Suprapubic skin (tissue), 3 donors: ENCODE results near the gene USP6NL.

Source experiments
- POLR2AphosphoS5 ChIP-seq, 3 donors: sonication (generic); formaldehyde crosslinking; IDR thresholded peaks; one replicate each; pipeline ENCODE4 v1.6.1; 2017; ENCODE audit warnings: antibody characterized with exemption in 3 of 3
- TF ChIP-seq, protein P1 (sequence below), 2 donors: fragments of 200-600 bp in 1 of 2; fragments of 450-650 bp in 1 of 2; sonication (generic) in 1 of 2; IDR thresholded peaks; one replicate each; pipeline ENCODE4 v1.5.1; 2016 to 2019; ENCODE audit warnings: antibody characterized with exemption in 2 of 2, mild to moderate bottlenecking in 1 of 2, moderate library complexity in 1 of 2

- TF ChIP-seq, protein P1, sequence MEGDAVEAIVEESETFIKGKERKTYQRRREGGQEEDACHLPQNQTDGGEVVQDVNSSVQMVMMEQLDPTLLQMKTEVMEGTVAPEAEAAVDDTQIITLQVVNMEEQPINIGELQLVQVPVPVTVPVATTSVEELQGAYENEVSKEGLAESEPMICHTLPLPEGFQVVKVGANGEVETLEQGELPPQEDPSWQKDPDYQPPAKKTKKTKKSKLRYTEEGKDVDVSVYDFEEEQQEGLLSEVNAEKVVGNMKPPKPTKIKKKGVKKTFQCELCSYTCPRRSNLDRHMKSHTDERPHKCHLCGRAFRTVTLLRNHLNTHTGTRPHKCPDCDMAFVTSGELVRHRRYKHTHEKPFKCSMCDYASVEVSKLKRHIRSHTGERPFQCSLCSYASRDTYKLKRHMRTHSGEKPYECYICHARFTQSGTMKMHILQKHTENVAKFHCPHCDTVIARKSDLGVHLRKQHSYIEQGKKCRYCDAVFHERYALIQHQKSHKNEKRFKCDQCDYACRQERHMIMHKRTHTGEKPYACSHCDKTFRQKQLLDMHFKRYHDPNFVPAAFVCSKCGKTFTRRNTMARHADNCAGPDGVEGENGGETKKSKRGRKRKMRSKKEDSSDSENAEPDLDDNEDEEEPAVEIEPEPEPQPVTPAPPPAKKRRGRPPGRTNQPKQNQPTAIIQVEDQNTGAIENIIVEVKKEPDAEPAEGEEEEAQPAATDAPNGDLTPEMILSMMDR (IDR thresholded peaks at IDR 0.05), result no peak
- TF ChIP-seq POLR2AphosphoS5 (IDR thresholded peaks at IDR 0.05), result no peak
Observed at GRCh38 chr10:11617233-11617632, 5.8 kb upstream of the USP6NL start.
